DMS79 treated with DMSO at 0.1 percent for 48 hours (cell line): ENCODE results near the gene USP9X.
"Not testable (repeated sequence)": the region's sequence is repeated elsewhere in the genome, so short reads cannot be mapped to it uniquely, and the experiment has no call there.

Experiments used
- DNase-seq: peaks from one replicate; lab custom pipeline; 2025; lab: John Stamatoyannopoulos, UW

USP9X gene

DNA sequence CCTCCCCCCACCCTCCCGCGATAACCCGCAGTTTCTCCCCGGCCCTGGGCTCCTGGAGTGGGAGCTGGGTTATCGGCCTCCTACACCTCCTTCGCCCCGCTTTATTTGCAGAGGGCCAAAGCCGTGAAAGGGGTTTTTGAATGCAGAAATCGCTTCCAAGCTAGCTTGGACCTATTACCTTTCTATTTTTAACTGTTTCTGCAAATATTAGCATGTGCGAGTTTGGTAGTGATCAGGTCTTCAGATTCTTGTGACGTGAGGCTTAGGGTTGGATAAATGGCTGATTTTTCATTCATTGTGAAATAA, 1.3 kb downstream of the USP9X start:
- no peak for DNase-seq

DNA sequence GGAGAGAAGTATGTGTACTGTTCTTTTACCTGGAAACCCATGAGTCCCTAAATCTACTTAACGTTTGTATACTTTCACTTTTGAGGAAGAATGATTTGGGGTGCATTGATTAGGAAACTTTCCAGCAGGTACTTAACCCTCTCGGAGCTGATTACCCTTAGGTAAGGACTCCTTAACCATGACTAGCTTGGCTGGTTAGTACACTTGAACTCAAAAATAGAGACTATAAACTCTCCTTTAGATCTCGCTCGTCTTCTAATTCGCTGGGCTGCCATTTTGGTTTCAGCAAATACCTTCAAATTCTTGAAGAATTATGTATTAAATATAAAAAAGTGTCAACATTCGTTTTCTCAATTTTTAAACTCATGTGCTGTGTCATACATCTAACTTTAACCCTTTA, 2.0 kb downstream of the USP9X start:
- DNase-seq = no peak

- DNase-seq = no peak
These were observed 5.5 kb downstream of the USP9X start for GRCh38 chrX:41090568-41091238.

DNA sequence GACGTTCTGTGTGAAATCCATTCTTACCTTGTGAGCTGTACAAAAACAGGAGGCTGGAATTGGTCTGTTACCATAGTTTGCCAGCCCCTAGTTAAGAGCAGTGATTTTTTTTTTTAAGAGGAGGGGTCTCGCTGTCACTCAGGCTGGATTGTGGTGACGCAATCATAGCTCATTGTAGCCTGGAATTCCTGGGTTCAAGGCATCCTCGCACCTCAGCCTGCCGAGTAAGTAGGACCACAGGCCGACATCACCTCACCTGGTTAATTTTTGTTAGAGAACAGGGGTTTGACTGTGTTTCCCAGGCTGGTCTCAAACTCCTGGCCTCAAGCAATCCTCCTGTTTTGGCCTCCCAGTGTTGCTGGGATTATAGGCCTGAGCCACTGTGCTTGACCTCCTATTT, 7.5 kb downstream of the USP9X start:
- no peak for DNase-seq

DNA sequence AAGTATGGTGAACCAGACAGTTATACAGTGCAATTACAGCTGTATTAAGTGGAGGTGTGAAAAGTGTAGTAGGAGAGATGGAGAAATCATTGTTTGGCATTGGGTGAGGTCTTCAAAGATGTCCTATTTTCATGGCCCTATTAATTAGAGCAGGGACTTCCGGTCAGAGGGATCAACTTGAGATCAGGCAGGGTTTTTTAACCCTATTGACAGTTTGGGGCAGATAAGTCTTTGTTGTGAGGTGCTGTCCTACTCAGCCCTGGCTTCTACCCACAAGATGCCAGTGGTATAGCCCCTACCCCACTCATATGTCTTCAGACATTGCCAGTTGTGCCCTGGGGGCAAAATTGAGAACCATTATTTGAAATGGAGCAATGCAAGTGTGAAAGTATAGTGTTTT, 9.9 kb downstream of the USP9X start:
- no peak for DNase-seq

DNA sequence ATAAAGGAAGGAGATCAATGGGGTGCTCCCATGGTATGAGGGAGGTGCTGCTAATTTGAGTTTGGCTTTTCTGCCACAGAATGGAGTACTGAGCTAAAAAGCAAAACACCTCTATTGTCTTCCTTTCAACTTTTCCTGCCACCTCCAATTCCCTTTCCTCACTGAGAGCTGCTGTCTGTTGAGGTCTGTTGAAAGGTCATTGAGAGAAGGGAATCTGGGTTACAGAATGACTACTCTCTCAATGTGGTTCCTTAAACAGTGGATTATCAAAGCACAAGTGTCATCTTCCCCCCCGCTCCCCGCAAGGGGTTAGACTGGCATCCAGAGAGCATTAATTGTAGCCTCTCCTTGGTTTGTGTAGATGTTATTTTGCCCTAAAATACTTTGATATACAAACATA, 10.7 kb downstream of the USP9X start:
- no peak for DNase-seq

GRCh38 chrX:41096339-41096955, 11.2 kb downstream of the USP9X start:
- DNase-seq = no peak

- DNase-seq = no peak
These were observed 12.1 kb downstream of the USP9X start for GRCh38 chrX:41097326-41097725.

GRCh38 chrX:41100200-41100599, 15.0 kb downstream of the USP9X start:
- no peak for DNase-seq

GRCh38 chrX:41100819-41101218, 15.6 kb downstream of the USP9X start:
- DNase-seq = no peak

DNA sequence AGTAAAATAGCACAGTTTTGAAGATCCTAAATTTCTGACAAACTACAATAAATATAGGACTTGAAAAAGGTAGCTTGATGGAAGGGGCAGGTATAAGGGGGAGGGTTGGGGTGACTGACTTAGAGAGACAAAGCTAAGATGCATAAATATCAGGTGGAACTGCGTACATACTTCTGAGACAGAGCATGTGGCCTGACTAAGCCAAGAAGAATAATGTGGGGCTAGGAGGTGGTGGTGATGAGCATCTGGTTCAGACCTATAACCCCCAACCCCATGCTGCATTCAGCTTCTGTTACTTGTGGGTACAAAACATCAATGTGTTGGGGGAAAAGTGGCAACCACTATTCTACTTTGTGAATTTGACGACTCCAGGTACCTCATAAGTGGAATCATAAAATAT, 19.8 kb downstream of the USP9X start:
- DNase-seq = no peak

DNA sequence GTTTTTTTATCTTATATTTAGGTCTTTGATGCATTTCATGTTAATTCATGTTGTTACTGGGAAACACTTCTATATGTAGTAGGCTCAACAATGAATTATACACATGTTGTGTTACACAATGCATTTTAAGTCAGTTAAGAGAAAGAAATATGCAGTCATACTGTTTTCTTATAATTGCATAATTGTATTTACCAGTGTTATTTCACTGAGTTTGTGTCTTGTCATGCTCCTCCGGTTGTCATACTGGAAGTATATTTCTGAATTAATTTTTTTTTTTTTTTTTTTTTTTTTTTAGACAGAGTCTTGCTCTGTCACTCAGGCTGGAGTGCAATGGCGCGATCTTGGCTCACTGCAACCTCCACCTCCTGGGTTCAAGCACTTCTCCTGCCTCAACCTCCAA, 21.0 kb downstream of the USP9X start:
- not testable (repeated sequence) for DNase-seq

DNA sequence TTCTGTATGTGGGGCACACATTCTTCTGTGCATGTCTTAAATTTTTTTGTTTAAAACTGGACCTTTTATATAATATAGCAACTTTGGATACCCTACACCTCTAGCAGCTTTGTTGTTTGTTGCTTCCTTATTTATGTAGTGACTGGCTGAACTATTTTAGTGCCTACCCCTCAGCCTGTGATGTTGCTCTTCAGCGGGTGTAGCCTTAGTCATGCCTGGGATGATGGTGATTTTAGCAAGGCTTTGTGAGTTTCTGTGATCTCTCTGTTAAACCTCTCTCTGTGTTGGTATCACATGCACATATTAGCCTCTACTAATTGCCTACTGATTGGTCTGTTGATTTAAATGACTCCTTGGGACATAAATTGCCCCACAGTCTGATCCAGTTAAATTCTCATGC, 22.8 kb downstream of the USP9X start:
- no peak for DNase-seq

DNA sequence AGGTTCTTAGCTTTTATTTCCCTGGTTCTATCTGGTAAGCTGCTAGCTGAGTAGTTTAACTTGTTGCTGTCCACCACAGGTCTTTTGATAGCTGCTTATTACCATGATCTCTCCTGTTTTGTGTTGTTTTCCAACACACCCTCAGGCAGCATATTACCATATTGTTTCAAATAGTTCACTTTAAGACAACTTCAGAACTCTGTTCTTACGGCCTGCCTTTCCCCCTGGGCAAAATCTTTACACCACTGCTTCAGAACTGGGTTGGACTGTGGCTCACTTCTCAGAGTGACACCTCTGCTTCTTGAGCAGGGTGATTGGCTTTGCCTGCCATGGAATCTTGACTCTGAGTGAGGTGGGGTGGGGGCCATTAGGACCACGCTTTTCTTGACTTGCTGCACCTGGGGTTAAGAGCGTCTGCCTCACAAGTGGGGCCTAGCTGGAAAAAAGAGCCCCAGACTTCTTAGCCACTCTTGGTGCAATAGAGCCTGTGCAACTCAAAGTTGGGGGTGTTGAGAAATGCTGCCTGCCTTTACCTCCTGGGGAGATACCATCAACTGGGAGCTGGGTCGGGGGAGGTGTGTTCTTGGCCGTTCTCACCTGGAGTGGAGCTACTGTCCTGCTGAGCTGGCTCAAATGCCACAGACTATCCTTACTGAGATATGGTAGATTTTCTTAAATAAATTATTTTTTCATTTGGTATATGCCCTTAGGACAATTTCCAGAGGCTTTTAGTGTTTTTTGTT, 23.4 kb downstream of the USP9X start:
- DNase-seq = no peak

DNA sequence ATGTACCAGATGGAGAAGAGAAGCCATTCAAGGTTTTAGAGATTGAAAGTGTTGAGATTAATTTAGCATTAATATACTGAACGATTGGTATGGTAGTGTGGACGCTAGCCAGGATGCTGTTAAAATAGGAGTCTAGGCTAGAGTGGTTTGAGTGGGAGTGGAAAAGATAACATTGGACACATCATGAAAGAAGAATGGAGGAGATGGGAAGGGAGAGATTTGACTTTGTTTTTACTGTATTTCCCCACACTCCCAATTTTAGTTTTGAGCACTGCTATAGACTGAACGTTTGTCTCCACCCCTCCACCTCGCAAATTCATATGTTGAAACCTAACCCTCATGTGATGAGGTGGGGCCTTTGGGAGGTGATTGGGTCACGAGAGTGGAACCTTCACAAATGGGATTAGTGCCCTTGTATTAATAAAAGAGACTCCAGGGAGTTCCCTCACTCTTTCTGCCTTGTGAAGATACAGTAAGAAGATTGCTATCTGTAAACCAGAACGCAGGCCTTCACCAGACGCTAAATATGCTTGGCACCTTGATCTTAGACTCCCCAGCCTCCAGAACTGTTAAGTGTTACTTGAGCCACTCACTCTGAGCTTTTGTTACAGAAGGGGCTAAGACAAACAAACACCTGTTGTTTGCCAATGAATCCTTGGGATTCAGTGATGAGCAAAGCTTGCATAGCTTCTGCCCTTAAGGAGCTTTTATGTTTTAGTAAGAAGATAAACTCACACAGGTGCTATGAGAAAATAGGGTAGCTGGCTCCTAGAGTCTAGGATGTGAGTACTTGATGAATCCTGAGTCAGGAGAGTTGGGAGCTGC, 25.8 kb downstream of the USP9X start:
- DNase-seq = peak; percentile 37

- not testable (repeated sequence) for DNase-seq
These were observed 29.8 kb downstream of the USP9X start for GRCh38 chrX:41115104-41115425.

DNA sequence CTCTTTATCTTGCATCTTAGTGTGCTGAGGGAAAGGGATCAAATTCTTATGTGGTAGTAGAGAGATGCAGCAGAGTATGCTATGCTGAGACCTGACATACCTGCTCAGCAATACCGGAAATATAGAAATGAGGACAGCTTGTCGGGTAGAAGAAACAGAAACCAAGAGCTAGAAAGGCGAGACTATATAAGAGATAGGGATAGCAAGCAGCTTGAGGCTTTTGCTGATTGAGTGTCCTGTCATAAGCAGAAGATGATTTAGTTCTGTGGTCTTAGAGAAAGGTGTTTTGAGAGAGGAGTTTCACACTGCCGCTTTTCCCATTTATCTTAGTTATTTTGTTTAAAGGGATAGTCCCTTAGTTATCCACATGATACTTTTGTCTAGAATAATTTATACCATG, 31.7 kb downstream of the USP9X start:
- DNase-seq = no peak

- no peak for DNase-seq
These were observed 32.9 kb downstream of the USP9X start for GRCh38 chrX:41118156-41118555.

- no peak for DNase-seq
These were observed 34.6 kb downstream of the USP9X start for GRCh38 chrX:41119803-41120202.

DNA sequence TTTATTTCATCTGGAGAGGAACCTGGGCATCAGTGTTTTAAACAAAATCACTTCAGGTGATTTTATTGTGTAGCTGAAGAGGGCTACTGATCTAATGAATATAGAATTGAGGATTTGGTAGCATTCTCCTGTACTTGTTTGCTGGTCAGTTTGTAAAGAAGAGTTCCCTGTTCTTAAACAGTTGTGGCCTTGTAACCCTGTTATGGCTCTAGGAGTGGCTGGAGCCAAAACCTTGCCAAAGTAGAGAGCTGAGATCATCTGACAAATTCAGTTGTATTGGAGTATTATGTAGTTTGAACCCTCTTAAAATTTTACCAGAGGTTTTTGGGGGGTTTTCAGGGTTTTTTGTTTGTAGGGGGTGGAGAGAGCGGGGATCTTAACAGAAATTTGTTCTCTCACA, 36.5 kb downstream of the USP9X start:
- DNase-seq = no peak

DNA sequence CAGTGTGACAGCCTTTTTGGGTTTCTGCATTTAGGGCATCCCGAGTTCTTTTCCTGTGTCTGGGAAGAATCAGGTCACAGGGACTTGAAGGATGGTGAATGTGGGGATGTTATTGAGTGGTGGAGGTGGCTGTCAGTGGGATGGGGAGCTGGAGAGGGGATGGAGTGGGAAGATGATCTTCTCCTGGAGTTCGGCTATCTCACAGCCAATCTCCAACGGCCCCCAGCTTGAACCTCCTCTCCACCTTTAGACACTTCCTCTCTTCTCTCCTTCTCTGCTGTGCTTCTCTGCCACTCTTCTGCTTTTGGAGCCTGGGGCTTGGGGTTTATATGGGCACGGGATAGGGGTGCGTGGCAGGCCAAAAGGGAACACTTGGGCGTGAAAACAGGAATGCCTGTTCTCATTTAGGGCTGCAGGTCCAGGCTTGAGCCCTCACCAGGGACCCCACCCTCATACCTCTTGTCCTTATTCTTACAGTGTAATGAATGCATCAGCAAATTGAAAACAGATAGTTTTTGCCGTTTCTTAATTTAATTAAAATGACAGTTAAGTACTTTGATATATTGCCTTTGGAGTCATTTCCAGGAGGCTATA, 37.5 kb downstream of the USP9X start:
- no peak for DNase-seq

GRCh38 chrX:41127477-41128192, 42.4 kb downstream of the USP9X start:
- DNase-seq = peak; percentile 29
